BJ (cell line): ENCODE data around the gene WDR20. TPM values are rescaled to one million over a fixed set of nuclear protein-coding genes. Genes with fewer than 3 reads are reported as not detected.

Source experiments
- CTCF ChIA-PET: fragments of 350-600 bp; formaldehyde crosslinking; extraction: SDS; loops from one replicate; lab custom pipeline; 2021; ENCODE audit warnings: antibody characterized with exemption, inconsistent platforms; lab: Yijun Ruan, JAX
- POLR2A ChIA-PET: fragments of 300-600 bp; sonication (Branson Sonifier 250); formaldehyde crosslinking; extraction: SDS; loops from one replicate; lab custom pipeline; 2021; ENCODE audit warnings: antibody characterized with exemption; lab: Charles Lee
- DNase-seq: peaks from one replicate; pipeline ENCODE4 v3.0.0-alpha.2; 2011; ENCODE audit warnings: low read depth
- H3K27me3 ChIP-seq: 2 replicates; pipeline ENCODE4 v1.6.0; 2011; ENCODE audit warnings: low read length; ENCODE audit not compliant: control insufficient read depth, insufficient read depth
- H3K36me3 ChIP-seq: 2 replicates; pipeline ENCODE4 v1.5.1; 2011; ENCODE audit warnings: low read length; ENCODE audit not compliant: control insufficient read depth, insufficient read depth
- H3K4me3 ChIP-seq: 2 replicates; pipeline ENCODE4 v1.5.1; 2011; ENCODE audit warnings: low read depth, mild to moderate bottlenecking, control low read depth, low read length
- CTCF ChIP-seq: IDR thresholded peaks from 2 replicates; pipeline ENCODE4 v1.5.1; 2011; ENCODE audit warnings: low read depth, mild to moderate bottlenecking, control low read depth, inconsistent platforms, low read length, moderate library complexity; ENCODE audit not compliant: insufficient read depth
- polyA plus RNA-seq: library from polyadenylated mRNA; depleted of rRNA; stranded (reverse); fragments of >200 nt; gene quantifications from 2 replicates; pipeline ENCODE4 v1.2.3, GENCODE V29; 2011

WDR20 gene
- polyA plus RNA-seq, 1 experiment = 18.3 TPM

- CTCF ChIA-PET = no interaction called here
- DNase-seq = no peak
- POLR2A ChIA-PET = no interaction called here
- TF ChIP-seq CTCF = no peak
- Histone ChIP-seq H3K36me3 (no peaks in the 10 kb centered on the region), H3K4me3 (no peak overlapping the region), H3K27me3 (no peaks in the 10 kb centered on the region)
Measured at GRCh38 chr14:102189874-102190273, 50.2 kb downstream of the WDR20 start.

GRCh38 chr14:102192840-102193502, 53.3 kb downstream of the WDR20 start:
- Histone ChIP-seq H3K27me3 (no peaks in the 10 kb centered on the region), H3K4me3 (no peak overlapping the region), H3K36me3 (peaks cover 3% of the 10 kb centered on the region; the same call in 1 of the 2 replicates)
- DNase-seq = no peak
- POLR2A ChIA-PET = no interaction called here
- no peak for TF ChIP-seq CTCF
- CTCF ChIA-PET = interaction anchor here (0.6 to 0.7 kb wide), 2 partner anchors 31 to 926 kb away, joined by 3 to 4 read pairs; no protein-coding TSS in a partner anchor

- DNase-seq = no peak
- ChIA-PET POLR2A (no interaction called here), CTCF (no interaction called here)
- H3K4me3 ChIP-seq = no peak overlapping the region
- no peaks in the 10 kb centered on the region for H3K27me3 ChIP-seq
- no peak for TF ChIP-seq CTCF
- H3K36me3 ChIP-seq = peaks cover 7% of the 10 kb centered on the region
Measured at GRCh38 chr14:102194856-102195255, 55.2 kb downstream of the WDR20 start.

- no peak overlapping the region for H3K4me3 ChIP-seq
- ChIA-PET CTCF (interaction anchor here (2.7 kb wide), 1 partner anchor 8 kb away, joined by 7 read pairs; no protein-coding TSS in a partner anchor), POLR2A (no interaction called here)
- DNase-seq = no peak
- H3K27me3 ChIP-seq = no peaks in the 10 kb centered on the region
- TF ChIP-seq CTCF = no peak
- H3K36me3 ChIP-seq = peaks cover 7% of the 10 kb centered on the region
Measured at GRCh38 chr14:102195446-102195845, 55.7 kb downstream of the WDR20 start.

GRCh38 chr14:102196039-102196901, 56.6 kb downstream of the WDR20 start:
- no peak for TF ChIP-seq CTCF
- CTCF ChIA-PET = interaction anchor here (0.6 to 2.7 kb wide), 3 partner anchors 9 to 615 kb away, joined by 3 to 7 read pairs (median 3); no protein-coding TSS in a partner anchor

More at GRCh38 chr14:102196039-102196901, 56.6 kb downstream of the WDR20 start:
- no peak for DNase-seq
- no peaks in the 10 kb centered on the region for H3K27me3 ChIP-seq
- H3K4me3 ChIP-seq = no peak overlapping the region
- H3K36me3 ChIP-seq = peaks cover 7% of the 10 kb centered on the region
- POLR2A ChIA-PET = no interaction called here
